Stimulated activated CD4-positive, alpha-beta T cell treated with anti-CD3 and anti-CD28 coated beads, Interleukin-1b, Interleukin-23, amount 100 ng/mL, for 1 hour (primary cell): Measurements from ENCODE around the gene PACC1.
"Not testable (repeated sequence)": the region's sequence is repeated elsewhere in the genome, so short reads cannot be mapped to it uniquely, and the experiment has no call there.

ENCODE experiments used
- DNase-seq, 2 donors: peaks; one replicate each; pipeline ENCODE4 v3.0.0-alpha.2; 2020; ENCODE audit warnings: low read depth in 2 of 2

The PACC1 gene

GRCh38 chr1:212326541-212326940 lies 88.1 kb downstream of the PACC1 start:
- no peak for DNase-seq

GRCh38 chr1:212323066-212323465 lies 91.6 kb downstream of the PACC1 start:
- no peak for DNase-seq

- DNase-seq: not testable (repeated sequence)
These were observed 93.7 kb downstream of the PACC1 start for GRCh38 chr1:212321031-212321430.

- no peak for DNase-seq
These were observed 96.8 kb downstream of the PACC1 start for GRCh38 chr1:212317916-212318315.

GRCh38 chr1:212315907-212316306 lies 98.8 kb downstream of the PACC1 start:
- no peak for DNase-seq

GRCh38 chr1:212315184-212315583 lies 99.5 kb downstream of the PACC1 start:
- DNase-seq: no peak
